GM19452 (cell line): ENCODE data around the gene BSPRY.
"Not testable (repeated sequence)": the region's sequence is repeated elsewhere in the genome, so short reads cannot be mapped to it uniquely, and the experiment has no call there.

ENCODE experiments used
- ATAC-seq: cut with Tn5 transposase; IDR thresholded peaks from one replicate; pipeline ENCODE4 v1.9.1; 2021; ENCODE audit not compliant: unreplicated experiment

BSPRY gene

DNA sequence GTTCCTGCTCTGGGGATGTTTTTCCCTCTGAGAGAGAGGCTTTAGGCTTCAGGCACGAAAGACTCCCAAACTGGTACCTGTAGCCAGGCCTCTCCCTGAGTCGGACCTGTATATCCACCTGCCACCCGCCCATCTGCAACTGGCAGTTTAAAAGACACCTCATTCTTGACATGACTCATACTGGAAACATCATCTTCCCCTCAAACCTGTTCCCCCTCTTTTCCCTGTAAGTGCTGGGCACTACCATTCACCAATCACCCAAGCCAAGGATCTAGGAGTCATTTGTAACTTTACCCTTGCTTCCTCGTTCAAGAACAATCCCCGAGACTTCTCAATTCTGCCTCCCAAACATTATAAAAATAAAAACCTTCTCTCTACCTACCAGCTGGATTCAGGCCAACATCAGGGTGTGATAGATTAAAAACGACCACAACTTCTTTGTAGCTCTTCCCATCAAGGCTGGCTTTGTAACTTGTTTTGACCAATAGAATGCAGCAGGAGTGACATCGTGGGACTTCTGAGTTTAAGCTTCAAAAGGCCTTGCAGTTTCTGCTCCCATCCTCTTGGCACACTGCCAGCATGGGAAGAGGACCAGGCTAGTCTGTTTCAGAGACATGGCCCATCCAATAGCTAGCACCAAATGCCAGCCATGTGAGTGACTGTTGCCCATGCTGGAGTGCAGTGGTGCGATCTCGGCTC, 7.5 kb upstream of the BSPRY start:
- ATAC-seq: no peak

DNA sequence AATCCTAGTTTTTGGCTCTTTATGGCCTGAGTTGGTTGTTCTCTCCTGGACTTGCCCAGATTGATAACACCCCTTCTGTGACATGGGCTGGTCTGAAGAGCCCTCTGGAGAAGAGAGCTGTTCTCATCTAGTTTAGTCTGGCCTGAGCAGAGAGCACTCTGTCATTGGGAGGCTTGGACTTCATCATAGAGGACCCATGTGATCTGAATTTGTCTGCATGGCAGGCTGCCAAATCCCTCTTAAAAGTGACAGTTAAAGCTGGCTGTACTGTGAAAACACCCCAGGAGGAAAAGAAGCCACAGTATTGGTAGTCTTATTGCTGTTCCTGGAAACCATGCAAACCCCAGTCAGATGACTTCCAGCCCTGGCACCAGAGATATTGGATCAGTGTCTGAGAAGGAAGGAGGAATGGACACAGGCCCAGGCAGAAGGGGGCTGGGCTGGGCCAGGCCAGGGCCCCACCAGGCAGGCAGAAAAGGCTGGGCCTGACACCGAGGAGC, 5.6 kb upstream of the BSPRY start:
- no peak for ATAC-seq

DNA sequence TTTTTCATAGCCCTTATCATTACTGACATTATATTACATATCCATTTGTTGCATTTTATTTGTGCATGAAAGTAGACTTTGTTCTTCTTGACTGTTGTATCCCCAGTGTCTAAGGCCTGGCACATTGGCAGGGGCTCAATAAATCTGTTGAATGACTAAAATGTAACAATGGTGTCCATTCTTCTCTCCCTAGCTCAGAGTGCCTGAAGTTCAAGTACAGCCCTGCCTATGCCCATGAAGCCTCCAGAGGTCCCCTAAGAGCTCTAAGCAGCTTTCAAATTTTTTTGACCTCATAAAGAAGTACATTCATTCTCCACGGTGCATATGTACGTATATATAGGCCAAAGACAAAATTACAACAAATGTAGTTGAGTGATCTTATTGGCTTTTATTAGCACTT, 4.2 kb upstream of the BSPRY start:
- ATAC-seq: no peak

DNA sequence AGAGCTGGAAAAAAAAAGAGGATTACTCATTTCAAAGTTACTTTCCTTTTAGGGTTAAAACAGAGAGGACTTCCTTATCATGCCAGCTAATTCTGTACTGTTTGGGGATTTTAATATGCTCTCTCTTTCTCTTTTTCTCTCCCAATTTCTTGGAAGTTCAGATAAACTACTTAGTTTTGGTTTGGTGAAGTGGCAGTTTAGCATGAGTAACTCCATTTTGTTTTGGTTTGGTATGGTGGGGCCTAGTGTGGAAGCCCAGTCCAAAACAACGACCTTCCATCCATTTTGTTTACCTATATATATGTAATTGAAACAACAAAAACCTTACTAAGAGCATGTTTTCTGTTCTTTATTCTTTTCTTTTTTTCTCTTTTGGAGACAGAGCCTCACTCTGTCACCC, 3.7 kb upstream of the BSPRY start:
- ATAC-seq: no peak

DNA sequence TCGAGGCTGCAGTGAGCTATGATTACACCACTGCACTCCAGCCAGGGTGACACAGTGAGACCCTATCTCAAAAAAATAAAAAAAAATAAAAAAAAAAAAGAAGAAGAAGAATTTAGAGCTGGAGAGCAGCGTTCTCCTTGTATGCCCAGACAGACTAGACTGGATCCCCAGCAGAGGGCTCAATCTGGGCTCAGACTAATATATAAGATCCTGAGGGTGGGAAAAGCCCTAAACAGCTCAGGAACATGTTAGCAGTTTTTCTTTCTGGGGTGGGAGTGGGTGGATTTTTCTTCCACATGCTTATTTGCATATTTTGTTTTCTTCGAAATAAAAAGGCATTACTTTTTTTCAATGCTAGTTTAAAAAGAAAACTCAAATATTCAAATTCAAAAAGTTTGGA, 904 bp upstream of the BSPRY start:
- ATAC-seq: no peak

DNA sequence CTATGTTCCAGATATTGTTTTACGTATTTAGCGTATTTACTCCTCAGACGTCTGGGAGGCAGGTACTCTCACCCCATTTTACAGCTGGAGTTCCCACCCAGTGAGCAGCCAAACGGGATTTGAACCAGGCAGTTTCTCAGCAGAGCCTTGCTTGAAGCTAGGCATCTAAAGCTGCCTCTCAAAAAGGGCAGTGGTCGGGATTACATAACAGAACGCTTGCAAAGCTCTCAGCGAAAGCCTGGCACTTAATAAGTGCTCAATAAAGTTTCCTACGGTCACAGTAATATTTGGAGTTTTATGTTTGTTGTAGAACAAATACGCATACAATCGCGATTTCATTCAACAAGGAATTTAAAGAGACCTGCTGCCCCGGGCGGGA, 286 bp upstream of the BSPRY start:
- no peak for ATAC-seq

DNA sequence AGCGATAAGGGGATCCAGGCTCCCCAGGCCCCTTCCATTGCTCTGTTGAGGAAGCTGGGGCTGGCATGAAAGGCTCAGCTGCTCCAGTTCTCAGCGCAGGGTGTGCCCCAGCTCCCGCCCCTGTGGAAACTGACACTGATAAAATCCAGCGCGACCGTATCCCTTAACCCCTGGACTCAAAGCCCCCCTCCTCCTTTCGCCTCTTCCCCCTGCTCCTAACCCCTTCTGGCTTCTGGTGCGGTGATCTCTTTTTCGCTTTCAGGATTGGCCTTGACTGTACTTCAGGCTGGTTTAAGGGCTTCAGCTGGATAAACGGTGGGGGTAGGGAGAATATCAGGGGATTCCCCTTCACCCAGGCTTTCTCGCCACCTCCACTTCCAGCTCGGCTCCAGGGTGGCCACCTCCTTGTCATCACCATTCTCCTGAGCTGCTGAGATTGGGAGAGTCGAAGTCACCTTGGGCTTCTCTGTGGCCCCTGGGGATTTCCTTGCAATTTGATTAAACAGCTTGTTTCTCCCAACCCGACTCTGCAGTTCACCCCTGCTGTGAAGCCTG, 843 bp downstream of the BSPRY start:
- ATAC-seq: peak; percentile 12

DNA sequence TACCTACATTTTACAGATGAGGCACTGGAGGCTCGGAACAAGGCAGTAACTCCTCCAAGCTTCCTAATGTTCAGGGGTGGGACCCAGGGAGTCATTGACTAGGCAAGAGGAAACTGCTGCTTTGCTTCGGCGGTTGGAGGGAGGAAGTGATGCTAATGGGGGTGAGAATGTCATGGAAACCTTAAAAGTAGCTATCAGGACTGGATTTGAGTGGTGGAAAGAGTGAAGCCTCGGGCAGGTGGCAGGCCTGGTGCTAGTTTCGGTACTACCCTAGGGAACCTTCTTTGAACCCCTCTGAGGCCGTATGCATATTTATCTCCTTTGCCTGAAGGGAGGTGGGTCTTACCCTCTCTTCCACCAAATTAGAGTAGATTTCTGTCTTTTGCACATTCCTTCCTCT, 1.6 kb downstream of the BSPRY start:
- peak; percentile 43 for ATAC-seq

DNA sequence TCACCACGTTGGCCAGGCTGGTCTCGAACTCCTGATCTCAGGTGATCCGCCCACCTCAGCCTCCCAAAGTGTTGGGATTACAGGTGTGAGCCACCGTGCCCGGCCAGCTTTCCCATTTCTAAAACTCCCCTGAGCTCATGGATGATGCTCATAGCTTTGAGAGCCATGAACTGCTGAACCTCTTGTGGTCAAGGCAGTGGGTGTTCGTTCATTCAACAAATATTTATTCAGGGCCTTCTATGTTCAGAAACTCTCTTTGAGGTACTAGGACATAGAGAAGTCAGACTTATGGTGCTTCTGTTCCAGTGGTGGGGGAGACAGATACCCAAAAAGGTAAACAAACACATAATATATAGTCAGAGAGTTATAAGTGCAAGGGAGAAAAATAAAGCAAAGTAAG, 2.7 kb downstream of the BSPRY start:
- no peak for ATAC-seq

DNA sequence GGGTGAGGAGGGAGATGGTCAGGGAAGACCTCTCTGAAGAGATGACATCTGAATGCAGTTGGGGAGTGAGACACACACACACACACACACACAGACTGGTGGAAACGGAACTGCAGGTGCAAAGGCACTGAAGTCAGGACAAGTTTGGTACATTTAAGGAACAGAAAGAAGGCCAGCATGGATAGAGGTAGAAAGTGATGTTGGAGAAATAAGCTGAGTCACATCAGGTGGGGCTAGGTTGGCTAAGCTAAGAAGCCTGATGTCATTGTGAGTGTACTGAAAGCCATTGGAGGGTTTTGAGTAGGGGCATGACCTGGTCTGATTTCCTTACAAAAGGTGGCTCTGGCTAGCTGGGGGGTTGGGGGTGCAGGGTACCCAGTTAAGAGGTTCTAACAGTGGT, 3.1 kb downstream of the BSPRY start:
- no peak for ATAC-seq

DNA sequence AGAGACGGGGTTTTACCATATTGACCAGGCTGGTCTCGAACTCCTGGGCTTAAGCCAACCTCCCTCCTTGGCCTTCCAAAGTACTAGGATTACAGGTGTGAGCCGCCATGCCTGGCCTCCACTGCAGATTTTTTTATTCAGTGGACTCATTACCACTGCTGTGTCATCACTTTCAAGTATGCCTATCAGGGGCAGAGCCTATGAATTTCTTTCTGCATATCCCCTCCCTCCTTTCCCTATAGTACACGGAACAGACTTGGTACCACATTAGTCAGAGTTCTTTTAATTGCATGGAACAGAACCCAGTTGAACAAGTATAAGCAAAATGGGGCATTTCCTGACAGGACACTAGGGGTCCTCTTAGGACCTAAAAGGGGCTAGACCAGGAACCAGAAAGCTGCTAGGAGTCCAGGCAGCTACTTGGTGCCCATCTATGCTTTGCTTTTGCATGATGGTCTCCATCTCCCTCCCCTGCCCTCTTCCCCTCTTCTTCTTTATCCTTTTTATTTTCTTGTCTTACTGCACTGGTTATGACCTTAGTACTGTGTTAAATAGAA, 5.8 kb downstream of the BSPRY start:
- no peak for ATAC-seq

DNA sequence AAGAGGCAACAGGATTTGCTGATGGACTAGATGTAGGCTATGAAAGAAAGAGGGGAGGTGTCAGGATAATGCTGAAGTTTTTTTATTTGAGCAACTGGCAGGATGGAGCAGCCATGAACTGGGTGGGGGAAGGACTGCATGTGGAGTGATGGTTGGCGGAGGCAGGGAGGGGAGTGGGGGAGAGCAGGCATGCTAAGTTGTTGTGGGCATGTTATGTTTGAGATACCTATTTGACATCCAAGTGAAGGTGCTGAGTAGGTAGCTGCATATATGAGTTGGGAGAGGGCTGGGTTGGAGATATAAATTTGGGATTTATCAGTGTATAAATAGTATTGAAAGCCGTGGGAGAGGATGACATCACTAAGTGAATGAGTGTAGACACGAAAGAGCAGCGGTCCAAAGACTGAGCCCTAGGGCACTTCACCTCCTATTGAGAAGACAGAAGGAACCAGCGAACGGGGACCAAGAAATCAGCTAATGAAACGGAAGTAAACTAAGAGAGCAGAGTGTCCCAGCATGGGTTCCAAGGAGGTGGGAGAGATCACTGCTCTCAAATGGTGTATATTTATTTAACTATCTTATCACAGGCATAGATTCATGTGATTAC, 7.4 kb downstream of the BSPRY start:
- ATAC-seq: no peak

DNA sequence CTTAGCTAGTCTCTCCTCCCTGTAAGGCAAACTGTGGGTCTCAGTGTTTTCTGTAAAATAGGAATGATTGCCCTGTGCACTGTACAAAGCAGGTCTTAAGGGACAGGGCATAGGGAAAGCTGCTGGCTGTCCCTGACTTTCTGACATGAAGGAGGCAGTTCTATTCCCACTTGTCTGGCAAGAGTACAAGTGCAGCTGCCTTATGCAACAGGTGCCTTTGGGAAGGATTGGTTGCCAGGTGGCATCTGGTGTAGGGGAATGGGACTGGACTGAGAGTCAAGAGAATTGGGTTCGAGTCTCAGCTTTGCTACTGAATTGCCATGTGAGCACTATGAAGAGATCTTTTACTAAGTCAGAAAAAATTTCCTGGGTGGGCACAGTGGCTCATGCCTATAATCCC, 10.0 kb downstream of the BSPRY start:
- ATAC-seq: no peak

DNA sequence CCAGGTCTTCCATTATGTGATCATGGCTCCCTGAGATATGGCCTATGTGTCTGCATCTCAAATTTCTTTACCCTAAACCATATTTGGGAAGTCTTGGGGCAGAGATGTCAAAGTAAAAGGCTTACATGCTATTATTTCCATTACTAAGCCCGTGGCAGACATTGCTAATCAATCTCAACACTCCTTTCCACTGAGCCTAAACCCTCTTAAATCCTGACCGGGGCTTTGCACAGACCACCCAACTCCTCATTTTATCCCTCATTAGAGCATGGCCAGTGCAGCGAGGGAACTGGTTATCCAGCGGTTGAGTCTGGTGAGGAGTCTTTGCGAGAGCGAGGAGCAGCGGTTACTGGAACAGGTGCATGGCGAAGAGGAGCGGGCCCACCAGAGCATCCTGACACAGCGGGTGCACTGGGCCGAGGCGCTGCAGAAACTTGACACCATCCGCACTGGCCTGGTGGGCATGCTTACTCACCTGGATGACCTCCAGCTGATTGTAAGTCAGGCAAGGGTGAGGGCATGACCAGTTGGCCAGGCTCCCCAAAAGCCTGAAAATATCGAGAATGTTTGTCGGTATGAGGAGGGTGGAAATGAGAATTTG, 11.0 kb downstream of the BSPRY start:
- ATAC-seq: no peak

DNA sequence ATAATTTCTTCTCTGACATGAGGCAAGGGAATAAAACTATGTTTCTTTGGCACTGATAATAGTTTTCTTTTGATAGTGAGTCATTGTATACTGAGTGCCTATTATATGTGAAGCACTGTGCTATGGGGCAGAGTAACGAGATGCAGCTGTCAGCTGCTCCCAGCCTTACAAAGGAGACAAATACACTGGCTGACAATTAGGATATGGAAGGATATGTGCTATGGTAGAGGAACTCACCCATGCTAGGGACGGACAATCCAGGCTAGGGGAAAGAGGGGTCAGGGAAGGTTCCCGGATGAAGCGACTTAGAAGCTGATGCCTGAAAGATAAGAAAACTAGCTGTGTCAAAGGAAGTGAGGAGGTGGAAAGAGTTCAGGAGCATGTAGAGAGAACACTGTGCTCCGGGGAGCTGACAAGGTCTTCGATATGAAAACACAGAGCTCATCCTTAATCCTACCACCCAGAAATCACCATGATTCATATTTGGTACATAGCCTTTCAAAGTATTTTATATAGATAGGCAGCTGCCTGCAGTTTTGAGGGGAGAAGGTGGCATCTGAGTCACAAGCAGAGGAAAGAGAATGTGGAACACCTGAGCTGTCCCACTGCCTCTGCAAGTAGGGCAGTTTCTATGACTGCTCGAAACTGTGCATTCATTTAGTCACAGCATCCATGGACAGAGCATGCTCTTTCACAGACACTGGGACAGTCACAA, 12.1 kb downstream of the BSPRY start:
- no peak for ATAC-seq

DNA sequence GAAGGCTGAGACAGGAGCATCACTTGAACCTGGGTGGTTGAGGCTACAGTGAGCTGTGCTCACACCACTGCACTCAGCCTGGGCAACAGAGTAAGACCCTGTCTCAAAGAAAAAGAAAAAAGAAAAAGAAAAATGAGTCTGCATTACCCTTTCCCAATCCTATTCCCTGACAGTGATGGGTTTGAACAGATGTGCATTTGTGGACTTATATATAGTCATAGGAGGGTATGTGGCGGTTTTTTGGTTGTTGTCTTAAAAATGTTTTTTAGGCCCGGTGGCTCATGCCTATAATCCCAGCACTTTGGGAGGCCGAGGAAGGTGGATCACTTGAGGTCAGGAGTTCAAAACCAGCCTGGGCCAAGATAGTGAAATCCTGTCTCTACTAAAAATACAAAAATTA, 14.0 kb downstream of the BSPRY start:
- ATAC-seq: no peak

DNA sequence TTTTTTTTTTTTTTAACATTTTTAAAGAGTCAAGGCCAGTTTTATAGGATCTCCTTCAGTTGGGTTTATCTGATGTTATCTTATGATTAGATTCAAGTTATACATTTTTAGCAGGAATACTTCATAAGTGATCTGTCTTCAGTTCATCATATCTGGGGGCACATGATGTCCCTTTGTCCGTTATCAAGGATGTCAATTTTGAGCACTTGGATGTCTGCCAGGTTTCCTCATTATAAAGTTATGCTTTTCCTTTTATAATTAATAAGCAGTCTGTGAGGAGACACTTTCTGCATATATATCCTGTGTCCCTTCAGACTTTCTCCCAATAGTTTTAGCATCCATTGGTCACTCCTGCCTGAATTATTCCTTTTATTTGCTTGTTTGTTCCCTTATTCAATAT, 15.6 kb downstream of the BSPRY start:
- ATAC-seq: no peak

DNA sequence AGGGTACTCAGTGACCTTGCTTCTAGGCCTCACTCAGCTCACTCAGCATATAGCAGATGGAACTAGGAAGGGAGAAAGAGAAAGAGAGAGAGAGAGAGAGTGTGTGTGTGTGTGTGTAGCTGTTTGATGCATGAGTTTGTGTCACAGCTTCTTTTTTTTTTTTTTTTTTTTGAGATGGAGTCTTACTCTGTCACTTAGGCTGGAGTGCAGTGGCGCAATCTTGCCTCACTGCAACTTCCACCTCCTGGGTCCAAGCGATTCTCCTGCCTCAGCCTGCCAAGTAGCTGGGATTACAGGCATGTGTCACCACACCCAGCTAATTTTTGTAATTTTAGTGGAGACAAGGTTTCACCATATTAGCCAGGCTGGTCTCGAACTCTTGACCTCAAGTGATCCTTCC, 16.3 kb downstream of the BSPRY start:
- ATAC-seq: not testable (repeated sequence)

DNA sequence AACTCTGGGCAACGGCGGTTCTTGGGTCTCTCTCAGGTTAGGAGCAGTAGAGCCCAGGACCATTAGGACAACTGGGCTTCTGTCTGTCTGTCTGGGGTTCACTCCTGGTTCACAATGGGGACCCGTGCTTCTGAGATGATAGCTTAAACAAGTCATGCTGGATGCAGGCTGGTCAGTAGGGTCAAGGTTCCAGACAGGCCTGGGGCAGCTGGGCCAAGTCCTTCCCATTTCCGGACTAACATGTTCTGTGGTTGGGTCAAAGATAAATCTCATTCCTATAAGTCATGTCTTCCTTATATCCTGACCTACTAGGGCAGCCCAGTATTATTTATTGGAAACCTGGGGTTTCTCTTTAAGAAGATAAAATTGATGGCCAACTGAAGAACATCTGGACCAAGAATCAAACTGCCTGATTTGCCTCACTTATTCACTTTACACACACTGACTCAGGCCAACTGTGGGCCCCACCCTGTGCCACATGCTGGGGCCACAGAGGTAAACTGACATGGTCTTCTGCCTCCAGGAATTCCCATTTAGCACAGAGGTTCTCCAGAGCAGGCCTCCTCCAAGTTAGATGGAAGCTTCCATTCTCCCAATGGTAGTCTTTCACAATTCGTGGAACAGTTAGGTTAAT, 19.1 kb downstream of the BSPRY start:
- no peak for ATAC-seq

DNA sequence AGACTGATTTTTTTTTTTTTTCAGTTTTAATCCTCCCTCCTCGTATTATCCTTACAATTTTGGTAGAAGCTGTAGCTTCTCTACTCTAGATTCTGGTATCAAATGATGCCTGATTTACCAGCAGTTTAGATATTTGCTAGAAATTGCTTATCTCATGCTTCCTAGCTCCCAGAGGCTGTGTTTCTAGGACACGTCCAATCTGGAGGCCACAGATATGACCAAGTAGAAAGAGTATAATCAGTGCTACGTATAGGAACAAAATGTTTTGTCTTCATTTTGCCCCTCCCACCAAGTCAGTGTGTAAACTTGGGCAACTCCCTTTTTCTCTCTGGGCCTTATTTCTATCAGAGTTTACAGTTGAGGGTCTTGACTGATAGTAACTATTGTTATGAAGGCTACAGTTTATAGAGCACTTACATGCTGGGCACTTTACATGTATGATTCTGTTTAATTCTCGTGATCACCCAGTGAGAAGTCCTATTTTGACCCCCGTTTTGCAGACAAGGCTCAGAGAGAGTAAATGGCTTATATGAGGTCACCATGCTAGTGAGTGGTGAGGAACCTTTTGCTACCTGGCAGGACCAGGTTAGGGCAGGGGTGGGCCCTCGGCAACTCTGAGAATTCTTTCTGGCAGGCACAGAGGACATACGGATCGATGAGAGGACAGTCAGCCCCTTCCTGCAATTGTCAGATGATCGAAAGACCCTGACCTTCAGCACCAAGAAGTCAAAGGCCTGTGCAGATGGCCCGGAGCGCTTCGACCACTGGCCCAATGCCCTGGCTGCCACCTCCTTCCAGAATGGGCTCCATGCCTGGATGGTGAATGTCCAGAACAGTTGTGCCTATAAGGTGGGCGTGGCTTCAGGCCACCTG, 19.9 kb downstream of the BSPRY start:
- no peak for ATAC-seq
